Osteocyte (in vitro differentiated cells): ENCODE measurements around the gene WDR33. TPM values are rescaled to one million over a fixed set of nuclear protein-coding genes. Genes with fewer than 3 reads are reported as not detected.

ENCODE experiments used
- DNase-seq: peaks from one replicate; pipeline ENCODE4 v3.0.0; 2021; ENCODE audit warnings: mixed read lengths; ENCODE audit not compliant: unreplicated experiment; ENCODE audit errors: extremely low spot score
- H3K27ac Mint-ChIP-seq: one replicate; pipeline ENCODE4 v1.8.0; 2021; ENCODE audit warnings: mild to moderate bottlenecking, mixed read lengths; ENCODE audit not compliant: unreplicated experiment
- H3K27me3 Mint-ChIP-seq: one replicate; pipeline ENCODE4 v1.8.0; 2021; ENCODE audit warnings: mixed read lengths; ENCODE audit not compliant: unreplicated experiment
- H3K36me3 Mint-ChIP-seq: one replicate; pipeline ENCODE4 v1.8.0; 2021; ENCODE audit warnings: mixed read lengths; ENCODE audit not compliant: unreplicated experiment
- H3K4me1 Mint-ChIP-seq: one replicate; pipeline ENCODE4 v1.8.0; 2021; ENCODE audit warnings: mixed read lengths; ENCODE audit not compliant: unreplicated experiment
- H3K4me3 Mint-ChIP-seq: one replicate; pipeline ENCODE4 v1.8.0; 2021; ENCODE audit warnings: mild to moderate bottlenecking, moderate library complexity, mixed read lengths; ENCODE audit not compliant: unreplicated experiment
- H3K9me3 Mint-ChIP-seq: one replicate; pipeline ENCODE4 v1.8.0; 2021; ENCODE audit warnings: mixed read lengths; ENCODE audit not compliant: unreplicated experiment
- CTCF ChIP-seq: fragments of 200-600 bp; sonication (generic); IDR thresholded peaks from 2 replicates; pipeline ENCODE4 v1.5.0; 2021; ENCODE audit warnings: antibody characterized with exemption, mild to moderate bottlenecking, moderate library complexity
- total RNA-seq: library from RNA; stranded (reverse); gene quantifications from 2 replicates; pipeline ENCODE4 v1.2.1, GENCODE V29; 2021

Gene WDR33
- total RNA-seq, 1 donor from 2014 or later = 43.3 TPM

GRCh38 chr2:127657232-127657595, 153.8 kb downstream of the WDR33 start:
- no peak for DNase-seq
- H3K27ac Mint-ChIP-seq = no peak overlapping the region

GRCh38 chr2:127656569-127657231, 154.3 kb downstream of the WDR33 start:
- Mint-ChIP-seq H3K27me3 (no peaks in the 10 kb centered on the region), H3K4me1 (peaks cover 26% of the 10 kb centered on the region), H3K4me3 (no peak overlapping the region), H3K9me3 (no peaks in the 10 kb centered on the region), H3K27ac (no peak overlapping the region), H3K36me3 (peaks cover 4% of the 10 kb centered on the region)
- TF ChIP-seq CTCF = no peak
- DNase-seq = no peak

More at GRCh38 chr2:127657232-127657595, 153.8 kb downstream of the WDR33 start:
- H3K4me1 Mint-ChIP-seq = peaks cover 31% of the 10 kb centered on the region
- no peak overlapping the region for H3K4me3 Mint-ChIP-seq
- no peaks in the 10 kb centered on the region for H3K27me3 Mint-ChIP-seq
- TF ChIP-seq CTCF = no peak
- peaks cover 4% of the 10 kb centered on the region for H3K36me3 Mint-ChIP-seq
- H3K9me3 Mint-ChIP-seq = no peaks in the 10 kb centered on the region

GRCh38 chr2:127655209-127656073, 155.5 kb downstream of the WDR33 start:
- Mint-ChIP-seq H3K27me3 (no peaks in the 10 kb centered on the region), H3K4me1 (peaks cover 14% of the 10 kb centered on the region), H3K9me3 (no peaks in the 10 kb centered on the region), H3K4me3 (no peak overlapping the region), H3K36me3 (peaks cover 8% of the 10 kb centered on the region), H3K27ac (no peak overlapping the region)
- no peak for DNase-seq
- no peak for TF ChIP-seq CTCF

- TF ChIP-seq CTCF = no peak
- Mint-ChIP-seq H3K27me3 (no peaks in the 10 kb centered on the region), H3K27ac (no peak overlapping the region), H3K9me3 (no peaks in the 10 kb centered on the region), H3K36me3 (peaks cover 8% of the 10 kb centered on the region), H3K4me3 (no peak overlapping the region), H3K4me1 (peaks cover 12% of the 10 kb centered on the region)
- DNase-seq = no peak
Observed at GRCh38 chr2:127654838-127655175, 156.2 kb downstream of the WDR33 start.

- no peak for TF ChIP-seq CTCF
- Mint-ChIP-seq H3K9me3 (no peaks in the 10 kb centered on the region), H3K27me3 (no peaks in the 10 kb centered on the region), H3K27ac (no peak overlapping the region), H3K4me3 (no peak overlapping the region), H3K4me1 (peaks cover 11% of the 10 kb centered on the region), H3K36me3 (peaks cover 8% of the 10 kb centered on the region)
- no peak for DNase-seq
Observed at GRCh38 chr2:127654084-127654837, 156.7 kb downstream of the WDR33 start.
